Peyer's patch (tissue), 4 donors: Measurements from ENCODE around the gene HCAR3. TPM values are rescaled to one million over a fixed set of nuclear protein-coding genes. Genes with fewer than 3 reads are reported as not detected.

Source experiments
- DNase-seq, 3 donors: peaks; one replicate each; pipeline ENCODE4 v3.0.0-alpha.2; 2017 to 2019
- H3K27ac ChIP-seq, 4 donors: fragments of 200-600 bp; sonication (generic); one replicate each; pipeline ENCODE4 v1.5.1; 2016 to 2019
- H3K27me3 ChIP-seq, 2 donors: fragments of 200-600 bp; sonication (generic); one replicate each; pipeline ENCODE4 v1.5.1; 2019
- H3K36me3 ChIP-seq, 3 donors: fragments of 200-600 bp; sonication (generic); one replicate each; pipeline ENCODE4 v1.5.1; 2016 to 2019
- H3K4me1 ChIP-seq, 4 donors: fragments of 200-600 bp; sonication (generic); one replicate each; pipeline ENCODE4 v1.5.1; 2016 to 2019
- H3K4me3 ChIP-seq, 4 donors: fragments of 200-600 bp; sonication (generic); 1 replicate in 3 of 4; 2 replicates in 1 of 4; pipeline ENCODE4 v1.5.1; 2016 to 2019; ENCODE audit warnings: mild to moderate bottlenecking in 1 of 4
- H3K9me3 ChIP-seq, 4 donors: fragments of 200-600 bp; sonication (generic); one replicate each; pipeline ENCODE4 v1.5.1; 2016 to 2019; ENCODE audit warnings: mild to moderate bottlenecking in 1 of 4
- CTCF ChIP-seq, 6 experiments: fragments of 450-650 bp in 4 of 6; fragments of 200-600 bp in 2 of 6; sonication (generic) in 1 of 6; IDR thresholded peaks; one replicate each; pipeline ENCODE4 v1.5.1; 2017 to 2019; ENCODE audit warnings: antibody characterized with exemption in 6 of 6, mild to moderate bottlenecking in 3 of 6, moderate library complexity in 1 of 6
- POLR2A ChIP-seq, 2 donors: fragments of 450-650 bp; IDR thresholded peaks; one replicate each; pipeline ENCODE4 v1.5.1; 2017; ENCODE audit warnings: antibody characterized with exemption in 2 of 2, mild to moderate bottlenecking in 2 of 2, moderate library complexity in 2 of 2
- total RNA-seq, 4 donors: library from RNA; depleted of rRNA; stranded (reverse); fragments of >200 nt; gene quantifications; one replicate each; pipeline ENCODE4 v1.1.0, GENCODE V29; 2016

The HCAR3 gene
- total RNA-seq, 4 donors from 2014 or later, result not detected

GRCh38 chr12:122732611-122733010 is 16.0 kb upstream of the HCAR3 start:
- no peak for TF ChIP-seq POLR2A (IDR thresholded peaks at IDR 0.05)
- no peak for TF ChIP-seq CTCF (IDR thresholded peaks at IDR 0.05)
- H3K27ac ChIP-seq, result no peak overlapping the region
- no peaks in the 10 kb centered on the region for H3K27me3 ChIP-seq
- no peak overlapping the region for H3K4me3 ChIP-seq
- no peaks in the 10 kb centered on the region for H3K9me3 ChIP-seq
- no peaks in the 10 kb centered on the region for H3K36me3 ChIP-seq
- DNase-seq, result no peak
- peaks cover 0 to 5% (median 0%) of the 10 kb centered on the region in 4 donors for H3K4me1 ChIP-seq

GRCh38 chr12:122732170-122732569 is 15.6 kb upstream of the HCAR3 start:
- Histone ChIP-seq H3K27me3 (no peaks in the 10 kb centered on the region), H3K27ac (no peak overlapping the region), H3K4me3 (no peak overlapping the region), H3K9me3 (no peaks in the 10 kb centered on the region), H3K36me3 (no peaks in the 10 kb centered on the region), H3K4me1 (peaks cover 0 to 5% (median 0%) of the 10 kb centered on the region in 4 donors)
- TF ChIP-seq CTCF (IDR thresholded peaks at IDR 0.05) (no peak), POLR2A (IDR thresholded peaks at IDR 0.05) (no peak)
- DNase-seq, result peak in 1 of 3 donors; percentile 11

GRCh38 chr12:122730215-122731014 is 13.8 kb upstream of the HCAR3 start, which contains the start of gene HCAR1:
HCAR1 (minus strand) TSS chr12:122730844; CDS start chr12:122730339, 505 bp downstream.
- H3K4me1 ChIP-seq, result peaks cover 0 to 5% (median 0%) of the 10 kb centered on the region in 4 donors
- no peaks in the 10 kb centered on the region for H3K9me3 ChIP-seq
- H3K27me3 ChIP-seq, result no peaks in the 10 kb centered on the region
- peak in 1 of 3 donors; percentile 34 for DNase-seq
- no peak within 1 kb of the TSS for H3K27ac ChIP-seq
- peak within 1 kb of the TSS in 1 of 4 donors; percentile 2 for H3K4me3 ChIP-seq
- no peaks in the 10 kb centered on the region for H3K36me3 ChIP-seq
- TF ChIP-seq POLR2A (IDR thresholded peaks at IDR 0.05) (no peak), CTCF (IDR thresholded peaks at IDR 0.05) (no peak)

- Histone ChIP-seq H3K27me3 (no peaks in the 10 kb centered on the region), H3K27ac (no peak overlapping the region), H3K4me3 (no peak overlapping the region), H3K4me1 (peaks cover 0 to 5% (median 0%) of the 10 kb centered on the region in 4 donors), H3K9me3 (no peaks in the 10 kb centered on the region), H3K36me3 (no peaks in the 10 kb centered on the region)
- TF ChIP-seq CTCF (IDR thresholded peaks at IDR 0.05) (no peak), POLR2A (IDR thresholded peaks at IDR 0.05) (no peak)
- peak in 1 of 3 donors; percentile 35 for DNase-seq
Observed at GRCh38 chr12:122729583-122730214, 13.1 kb upstream of the HCAR3 start.

- DNase-seq, result peak in 1 of 3 donors; percentile 34
- TF ChIP-seq POLR2A (IDR thresholded peaks at IDR 0.05) (no peak), CTCF (IDR thresholded peaks at IDR 0.05) (no peak)
- no peaks in the 10 kb centered on the region for H3K9me3 ChIP-seq
- H3K27me3 ChIP-seq, result no peaks in the 10 kb centered on the region
- H3K4me1 ChIP-seq, result peaks cover 0 to 4% (median 0%) of the 10 kb centered on the region in 4 donors
- H3K27ac ChIP-seq, result no peak overlapping the region
- H3K4me3 ChIP-seq, result no peak overlapping the region
- H3K36me3 ChIP-seq, result no peaks in the 10 kb centered on the region
Observed at GRCh38 chr12:122726080-122726558, 9.5 kb upstream of the HCAR3 start.
